Fibroblast of the conjunctiva (primary cell): ENCODE measurements around the gene EPS8L2.
"Not testable (repeated sequence)": the region's sequence is repeated elsewhere in the genome, so short reads cannot be mapped to it uniquely, and the experiment has no call there.

Source experiments
- DNase-seq: peaks from one replicate; pipeline ENCODE4 v3.0.0-alpha.2; 2010; ENCODE audit warnings: low read depth

Gene EPS8L2

DNA sequence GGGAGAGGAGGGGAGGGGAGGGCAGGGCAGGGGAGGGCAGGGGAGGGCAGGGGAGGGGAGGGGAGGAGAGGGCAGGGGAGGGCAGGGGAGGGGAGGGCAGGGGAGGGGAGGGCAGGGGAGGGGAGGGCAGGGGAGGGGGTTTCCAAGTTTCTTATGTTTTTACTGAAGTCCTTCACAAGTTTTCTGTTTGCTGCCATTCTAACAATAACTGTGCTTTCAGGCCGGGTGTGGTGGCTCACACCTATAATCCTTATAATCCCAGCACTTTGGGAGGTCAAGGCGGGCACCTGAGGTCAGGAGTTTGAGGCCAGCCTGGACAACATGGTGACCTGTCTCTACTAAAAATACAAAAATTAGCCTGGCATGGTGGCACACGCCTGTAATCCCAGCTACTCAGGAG is 15.8 kb upstream of the EPS8L2 start:
- DNase-seq, result not testable (repeated sequence)

DNA sequence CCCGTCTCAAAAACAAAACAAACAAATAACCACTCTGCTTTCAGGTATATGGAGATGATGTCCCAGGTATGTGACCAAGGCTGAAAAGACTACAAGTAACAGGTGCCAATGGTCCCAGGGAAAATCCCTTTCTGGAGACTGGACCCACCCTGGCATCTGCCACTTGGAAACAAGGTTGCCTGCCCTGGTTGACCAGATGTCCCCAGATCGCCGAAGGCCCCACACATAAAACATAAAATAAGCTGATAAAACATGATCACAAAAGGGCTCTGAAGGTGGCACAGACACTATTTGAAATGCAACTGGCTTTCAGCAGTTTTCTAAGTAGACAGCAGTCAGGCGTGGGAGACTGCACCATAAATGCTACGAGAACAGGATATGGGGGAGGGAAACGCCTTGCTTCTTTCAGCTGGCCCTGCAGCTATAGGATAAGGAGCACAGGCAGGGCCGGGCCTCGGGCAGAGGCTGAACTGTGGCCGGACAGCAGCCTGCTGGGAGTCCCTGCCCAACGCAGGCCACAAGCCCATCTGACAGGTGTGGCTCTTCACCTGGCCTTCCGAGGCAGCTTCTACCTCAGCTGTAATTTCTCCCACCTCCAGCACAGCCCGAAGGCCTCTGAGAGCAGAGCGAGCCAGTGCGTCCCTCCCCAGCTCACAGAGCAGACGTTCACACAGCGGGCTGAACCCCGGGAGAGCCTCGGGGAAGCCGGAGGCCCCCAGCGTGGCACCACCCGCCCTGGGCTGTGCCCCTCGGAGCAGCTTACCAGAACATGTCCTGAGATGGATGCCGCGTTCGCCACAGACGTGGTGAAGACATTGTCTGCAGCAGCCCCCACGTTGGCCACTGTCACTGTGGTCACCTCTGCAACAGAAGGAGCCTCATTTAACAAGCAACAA is 15.0 kb upstream of the EPS8L2 start:
- DNase-seq, result no peak

DNA sequence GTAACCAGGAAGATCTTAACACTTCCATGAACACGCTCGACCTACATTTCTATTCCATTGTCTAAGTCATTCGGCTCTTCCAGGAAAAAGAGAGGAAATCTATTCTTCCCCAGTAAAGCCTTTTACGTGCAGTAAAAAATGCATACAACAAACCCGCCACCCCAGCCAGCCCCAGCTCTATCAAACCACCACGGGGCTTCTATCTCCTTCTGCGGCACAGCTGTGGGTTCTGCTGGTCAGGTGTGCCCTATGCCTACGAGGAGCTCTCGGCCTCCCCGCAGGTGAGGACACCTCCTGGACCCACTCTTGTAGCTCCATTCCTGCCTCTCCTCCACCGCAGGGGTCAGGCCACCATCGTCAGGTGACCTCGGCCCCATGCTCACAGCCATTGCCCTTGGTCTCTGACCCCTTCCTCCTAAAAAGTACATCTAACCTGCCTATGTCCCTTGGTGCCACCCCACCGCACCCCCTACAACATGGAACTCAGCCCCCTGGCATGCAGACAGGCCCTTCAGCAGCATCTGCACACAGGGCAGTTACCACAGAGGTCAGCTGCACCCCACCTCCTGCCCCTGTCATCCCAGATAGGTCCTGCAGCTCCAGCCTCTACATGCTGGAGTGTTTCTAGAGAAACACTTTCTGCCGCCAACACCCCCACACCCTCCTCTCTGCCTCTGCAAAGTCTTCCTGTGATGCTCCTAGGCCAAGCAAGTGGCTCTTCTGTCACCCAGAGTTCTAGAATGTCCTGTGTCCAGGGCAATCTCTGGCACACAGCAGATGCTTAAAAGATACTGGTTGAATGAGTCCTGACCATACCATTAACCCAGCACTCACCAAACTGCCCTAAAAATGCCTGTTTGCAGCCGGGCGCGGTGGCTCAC is 14.1 kb upstream of the EPS8L2 start:
- no peak for DNase-seq

DNA sequence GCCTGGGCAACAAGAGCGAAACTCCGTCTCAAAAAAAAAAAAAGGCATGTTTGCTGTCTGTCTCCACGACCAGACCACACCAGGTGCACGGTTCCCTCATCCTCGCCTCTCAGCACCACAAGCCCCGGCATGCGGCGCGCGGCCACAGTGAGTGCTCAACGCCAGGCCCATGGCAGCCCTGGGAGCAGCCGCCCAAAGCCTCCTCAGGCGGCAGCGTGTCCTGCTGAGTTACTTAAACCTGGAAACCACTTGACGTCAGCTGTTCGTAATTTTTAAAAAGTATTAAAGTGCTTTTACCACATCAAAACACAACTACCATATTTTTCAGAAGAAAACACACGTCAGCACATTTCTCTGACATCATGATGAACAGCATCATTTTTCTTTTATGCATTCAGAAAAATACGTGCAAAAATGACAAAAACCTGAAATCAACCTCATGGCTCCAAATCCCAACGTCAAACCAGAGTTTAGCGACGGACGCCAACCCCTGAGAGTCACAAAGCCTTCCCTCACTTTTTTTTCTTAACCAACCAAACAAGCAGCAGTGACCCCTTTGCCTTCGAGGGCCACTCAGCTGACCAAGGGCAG is 13.1 kb upstream of the EPS8L2 start:
- DNase-seq, result no peak

DNA sequence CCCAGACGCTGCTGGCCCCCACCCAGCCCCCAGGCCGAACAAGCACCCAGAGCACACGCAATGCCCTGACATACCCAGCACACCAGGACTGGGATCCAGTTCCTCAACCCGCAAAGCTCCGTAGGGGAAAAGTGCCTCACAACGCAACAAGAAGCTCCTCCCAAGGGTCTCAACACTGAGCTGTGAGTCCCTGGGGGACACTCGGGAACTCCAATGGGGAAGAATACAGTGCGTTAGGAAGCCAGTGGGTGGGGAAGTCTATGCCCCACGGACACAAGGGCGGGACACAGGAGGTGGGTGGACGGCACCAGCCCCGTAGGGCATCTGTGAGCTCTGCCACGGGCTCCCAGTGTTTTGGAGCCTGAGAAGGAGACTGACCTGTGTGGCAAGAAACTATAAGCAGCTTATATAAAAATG is 12.6 kb upstream of the EPS8L2 start:
- DNase-seq, result peak; percentile 24

DNA sequence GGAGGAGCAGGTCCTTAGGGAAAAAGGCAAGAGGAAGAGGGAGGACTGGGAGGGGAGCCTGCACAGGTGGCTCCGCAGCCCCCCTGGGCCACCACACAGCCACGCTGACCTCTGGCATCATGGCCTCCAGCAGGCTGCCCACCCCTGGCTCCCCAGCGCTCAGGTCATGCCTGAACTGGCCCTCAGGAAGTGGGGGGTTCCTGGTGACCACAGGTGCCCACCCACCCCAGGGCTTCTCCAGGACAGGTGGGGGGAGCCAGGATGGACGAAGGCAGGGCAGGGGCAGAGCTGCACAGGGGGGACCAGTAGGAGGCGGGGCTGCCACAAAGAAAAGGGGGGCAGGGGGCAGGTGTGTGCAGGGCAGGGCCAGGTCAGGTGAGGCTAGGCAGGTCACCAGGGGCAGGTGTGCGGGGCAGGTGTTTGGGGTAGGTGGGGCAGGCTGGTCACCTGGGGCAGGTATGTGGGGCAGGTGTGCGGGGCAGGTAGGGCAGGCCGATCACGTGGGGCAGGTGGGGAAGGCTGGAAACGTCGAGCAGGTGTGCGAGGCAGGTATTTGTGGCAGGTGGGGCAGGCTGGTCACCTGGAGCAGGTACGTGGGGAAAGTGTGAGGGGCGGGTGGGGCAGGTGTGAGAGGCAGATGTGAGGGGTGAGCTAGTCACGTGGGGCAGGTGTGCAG is 12.0 kb upstream of the EPS8L2 start:
- DNase-seq, result no peak

DNA sequence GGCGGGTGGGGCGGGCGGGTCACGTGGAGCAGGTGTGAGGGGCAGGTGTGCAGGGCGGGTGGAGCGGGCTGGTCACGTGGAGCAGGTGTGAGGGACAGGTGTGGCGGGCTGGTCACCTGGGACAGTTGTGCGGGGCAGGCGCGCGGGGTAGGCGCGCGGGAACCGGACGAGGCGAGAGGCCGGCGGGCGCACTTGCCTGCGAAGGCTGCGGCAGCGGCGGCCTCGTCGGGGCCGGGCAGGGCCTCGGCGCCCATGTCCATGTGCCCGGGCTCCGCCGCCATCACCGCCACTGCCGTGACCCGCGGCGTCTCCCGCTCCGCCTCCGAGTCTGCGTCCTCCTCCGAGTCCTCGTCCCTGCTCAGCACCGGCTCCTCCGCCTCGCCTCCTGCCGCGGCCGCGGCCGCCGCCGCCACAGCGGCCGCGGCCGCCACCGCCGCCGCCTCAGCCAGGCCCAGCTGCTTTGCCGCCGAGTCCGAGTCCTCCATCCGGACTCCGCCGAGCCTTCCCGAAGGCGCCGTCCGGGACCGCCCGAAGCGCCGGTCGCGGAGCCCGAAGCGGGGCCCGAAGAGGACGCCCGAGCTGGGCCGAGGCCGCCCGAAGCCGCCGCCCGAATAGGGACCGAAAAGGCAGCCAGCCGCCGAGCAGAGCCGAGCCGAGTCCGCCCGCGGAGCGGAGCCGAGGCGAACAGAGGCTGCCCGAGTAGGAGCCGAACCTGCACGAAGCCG is 11.3 kb upstream of the EPS8L2 start, which contains the start of gene DEAF1:
Gene DEAF1 (minus strand): TSS at position 660 of the 725 bp plus-strand sequence. CDS start 175 bp downstream, at position 485.
- peak; percentile 97 for DNase-seq

DNA sequence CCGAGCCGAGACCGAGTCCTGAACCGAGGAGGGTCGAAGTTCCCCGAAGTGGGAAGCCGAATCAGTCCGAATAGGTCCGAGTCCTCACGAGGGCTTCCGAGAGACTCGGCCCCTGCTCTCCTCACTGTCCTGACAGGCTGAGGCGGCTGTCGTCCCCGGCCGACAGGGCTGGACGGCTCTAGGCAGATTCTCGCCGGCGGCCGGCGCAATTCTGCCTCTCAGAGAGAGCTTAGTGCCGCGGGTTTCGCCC is 10.8 kb upstream of the EPS8L2 start:
- no peak for DNase-seq

DNA sequence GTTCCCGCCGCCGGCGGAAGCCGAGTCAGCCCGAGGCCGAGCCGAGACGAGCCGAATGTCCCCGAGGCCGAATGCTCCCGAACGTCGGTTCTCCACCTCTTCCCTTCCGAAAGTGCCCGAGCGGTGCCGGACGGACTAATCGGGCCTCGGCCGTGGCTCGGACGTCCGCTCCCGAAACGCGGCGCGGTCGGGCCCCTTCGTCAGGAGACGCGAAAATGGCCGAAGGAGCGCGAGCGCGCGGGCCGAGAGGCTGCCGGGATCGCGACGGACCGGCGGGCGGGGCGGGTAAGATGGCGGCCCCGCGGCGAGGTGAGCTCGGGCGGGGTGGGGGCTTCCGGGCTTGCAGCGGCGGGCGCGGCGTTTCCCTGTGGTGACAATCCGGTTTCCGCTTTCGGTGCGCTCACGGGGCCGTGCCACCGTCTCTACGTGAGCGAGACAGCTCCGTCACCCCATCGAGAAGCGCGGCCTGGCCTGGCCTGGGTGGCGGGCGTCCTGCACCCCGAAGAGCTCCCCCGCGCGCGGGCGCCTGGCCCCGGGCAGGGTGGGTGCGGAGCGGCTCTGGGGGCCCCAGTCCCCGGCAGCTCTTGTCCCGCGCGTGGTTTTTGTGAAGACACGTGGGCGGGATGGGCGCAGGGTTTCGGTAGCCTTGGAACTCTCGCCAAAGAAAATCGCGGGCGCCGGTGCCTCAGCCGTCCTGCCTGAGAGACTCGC is 10.3 kb upstream of the EPS8L2 start, which contains the start of gene TMEM80:
Gene TMEM80 (plus strand): TSS at position 279 of the 711 bp plus-strand sequence. CDS start 12 bp downstream, at position 291.
- peak; percentile 96 for DNase-seq

DNA sequence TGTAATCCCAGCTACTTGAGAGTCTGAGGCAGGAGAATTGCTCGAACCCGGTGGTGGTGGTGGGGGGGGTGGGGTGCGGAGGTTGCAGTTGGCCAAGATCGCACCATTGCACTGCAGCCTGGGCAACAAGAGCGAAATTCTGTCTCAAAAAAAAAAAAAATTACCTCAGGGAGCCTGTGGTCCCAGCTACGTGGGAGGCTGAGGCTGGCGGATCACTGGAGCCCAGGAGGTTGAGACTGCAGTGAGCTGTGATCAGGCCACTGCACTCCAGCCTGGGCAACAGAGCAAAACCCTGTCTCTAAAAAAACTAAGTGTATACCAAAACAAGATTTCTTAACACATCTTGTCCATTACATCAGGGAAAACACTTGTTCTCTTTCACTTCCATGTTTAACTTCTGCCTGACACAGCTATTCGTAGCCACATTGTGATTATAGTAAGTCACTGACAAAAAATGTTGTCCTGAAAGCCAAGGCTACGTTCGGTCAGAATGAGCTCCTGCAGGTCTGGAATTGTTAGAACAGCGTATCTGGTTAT is 9.0 kb upstream of the EPS8L2 start:
- DNase-seq, result peak; percentile 70

DNA sequence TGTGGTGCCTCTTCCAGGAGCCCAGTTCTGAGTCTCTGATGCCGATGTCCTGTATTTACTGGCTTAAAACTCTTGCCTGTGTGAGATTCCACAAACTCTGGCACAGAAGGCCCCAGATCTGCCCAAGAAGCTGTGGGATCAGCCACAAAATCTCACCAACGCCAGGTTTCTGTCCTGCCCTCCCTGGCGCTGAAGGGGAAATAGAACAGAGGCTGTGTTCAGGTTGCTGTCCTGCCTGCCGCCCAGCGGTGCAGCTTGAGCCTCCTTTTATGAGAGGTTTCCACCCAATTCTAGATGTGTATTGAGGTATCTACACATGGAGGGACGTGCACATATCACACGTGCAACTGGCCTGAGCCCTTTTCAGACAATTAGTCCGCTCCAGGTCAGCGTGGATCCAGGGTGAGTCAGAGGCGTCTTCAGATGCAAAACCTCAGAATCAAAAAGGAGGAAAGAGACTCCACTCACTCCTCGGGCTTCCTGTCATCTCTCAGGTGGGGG is 8.2 kb upstream of the EPS8L2 start:
- no peak for DNase-seq

DNA sequence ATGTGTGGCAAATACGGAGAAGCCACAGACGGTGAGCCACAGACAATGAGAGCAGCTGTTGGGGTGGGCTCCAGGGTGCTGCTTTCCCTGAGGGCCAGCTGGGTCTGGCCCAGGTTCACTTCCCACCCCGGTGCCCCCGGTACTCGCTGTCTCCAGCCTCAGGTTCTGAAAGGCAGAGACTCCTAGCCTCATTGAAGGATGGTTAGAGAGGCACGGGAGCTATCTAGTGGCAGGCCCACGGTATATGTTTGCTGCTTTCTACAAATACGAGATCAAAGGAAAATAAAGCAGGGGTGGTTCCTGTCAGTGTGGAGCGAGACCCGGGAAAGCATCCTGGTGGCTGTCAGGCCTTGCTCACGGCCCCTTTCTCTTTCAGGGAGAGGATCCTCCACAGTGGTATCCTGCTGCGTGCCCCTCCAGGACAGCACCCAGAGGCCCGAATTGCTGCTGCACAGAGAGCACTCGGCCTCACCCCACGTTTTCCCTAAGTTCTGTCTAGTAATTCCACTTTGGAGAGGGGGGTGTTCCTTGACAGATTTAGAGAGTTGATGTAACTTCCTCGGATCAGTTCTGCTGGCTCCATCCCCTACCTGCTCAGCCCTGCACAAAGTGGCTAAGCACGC is 7.4 kb upstream of the EPS8L2 start:
- no peak for DNase-seq

DNA sequence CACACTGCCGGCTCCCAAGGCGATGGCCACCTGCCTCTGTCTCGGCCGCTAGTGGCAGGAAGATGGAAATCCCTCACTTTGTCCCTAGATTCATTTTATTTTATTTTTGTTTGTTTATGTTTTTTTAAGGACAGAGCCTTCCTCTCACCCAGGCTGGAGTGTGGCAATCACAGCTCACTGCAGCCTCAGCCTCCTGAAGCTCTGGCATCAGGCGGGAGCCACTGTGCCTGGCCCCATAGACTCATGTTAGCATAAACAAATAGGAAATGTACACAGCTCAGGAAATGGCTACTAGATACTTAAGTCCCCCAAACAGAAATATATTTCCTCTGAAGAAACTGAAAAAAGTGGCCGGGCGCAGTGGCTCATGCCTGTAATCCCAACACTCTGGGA is 6.9 kb upstream of the EPS8L2 start:
- no peak for DNase-seq

DNA sequence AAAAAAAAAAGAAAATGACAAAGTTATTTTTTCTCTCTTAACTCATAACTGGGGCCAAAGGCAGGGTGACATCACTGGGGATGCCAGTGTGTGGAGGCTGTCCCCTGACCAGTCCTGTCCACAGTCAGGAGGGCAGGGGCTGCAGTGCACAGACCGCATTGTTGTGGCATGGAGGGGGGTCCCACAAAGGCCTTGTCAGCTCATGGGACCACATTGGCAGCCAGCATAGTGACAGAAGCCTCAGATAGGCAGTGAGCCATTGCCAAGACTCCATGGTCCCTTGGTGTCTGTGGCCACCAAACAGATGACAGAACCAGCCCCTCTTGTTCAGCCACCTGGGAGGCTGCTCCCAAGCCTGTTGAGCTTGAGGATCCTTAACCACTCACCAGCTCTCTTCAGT is 6.3 kb upstream of the EPS8L2 start:
- DNase-seq, result no peak

DNA sequence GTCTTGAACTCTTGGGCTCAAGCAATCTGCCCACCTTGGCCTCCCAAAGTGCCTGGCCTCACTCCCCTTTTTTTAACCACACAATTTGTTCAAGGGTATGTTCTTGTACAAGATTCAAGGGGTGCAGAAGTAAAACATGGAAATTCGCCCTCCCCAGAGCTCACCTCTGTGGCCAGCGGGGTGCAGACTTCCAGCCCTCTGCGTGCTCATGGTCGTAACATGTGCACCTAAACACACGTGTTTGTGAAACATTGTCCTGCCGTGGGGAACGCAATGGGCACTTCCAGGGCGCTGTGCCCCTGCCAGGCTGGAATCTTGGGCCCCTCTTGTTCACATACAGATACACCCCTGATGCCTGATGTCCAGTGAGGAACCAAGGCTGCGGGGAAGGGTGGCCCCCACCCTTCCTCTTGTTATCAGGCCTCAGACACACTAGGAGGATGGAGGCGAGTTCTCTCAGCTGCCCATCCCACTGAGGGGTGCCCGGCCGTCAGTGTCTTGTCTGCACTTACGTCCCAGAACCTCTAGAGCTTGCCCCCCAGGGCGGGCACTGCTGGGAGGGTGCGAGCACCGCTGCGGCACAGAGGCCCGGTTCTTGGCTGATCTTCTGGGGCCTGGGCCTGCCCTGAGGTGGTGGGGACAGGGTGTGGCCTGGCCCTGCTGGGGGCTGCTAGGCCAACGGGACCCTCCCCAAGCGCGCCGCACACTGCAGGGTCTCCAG is 4.1 kb upstream of the EPS8L2 start:
- no peak for DNase-seq

DNA sequence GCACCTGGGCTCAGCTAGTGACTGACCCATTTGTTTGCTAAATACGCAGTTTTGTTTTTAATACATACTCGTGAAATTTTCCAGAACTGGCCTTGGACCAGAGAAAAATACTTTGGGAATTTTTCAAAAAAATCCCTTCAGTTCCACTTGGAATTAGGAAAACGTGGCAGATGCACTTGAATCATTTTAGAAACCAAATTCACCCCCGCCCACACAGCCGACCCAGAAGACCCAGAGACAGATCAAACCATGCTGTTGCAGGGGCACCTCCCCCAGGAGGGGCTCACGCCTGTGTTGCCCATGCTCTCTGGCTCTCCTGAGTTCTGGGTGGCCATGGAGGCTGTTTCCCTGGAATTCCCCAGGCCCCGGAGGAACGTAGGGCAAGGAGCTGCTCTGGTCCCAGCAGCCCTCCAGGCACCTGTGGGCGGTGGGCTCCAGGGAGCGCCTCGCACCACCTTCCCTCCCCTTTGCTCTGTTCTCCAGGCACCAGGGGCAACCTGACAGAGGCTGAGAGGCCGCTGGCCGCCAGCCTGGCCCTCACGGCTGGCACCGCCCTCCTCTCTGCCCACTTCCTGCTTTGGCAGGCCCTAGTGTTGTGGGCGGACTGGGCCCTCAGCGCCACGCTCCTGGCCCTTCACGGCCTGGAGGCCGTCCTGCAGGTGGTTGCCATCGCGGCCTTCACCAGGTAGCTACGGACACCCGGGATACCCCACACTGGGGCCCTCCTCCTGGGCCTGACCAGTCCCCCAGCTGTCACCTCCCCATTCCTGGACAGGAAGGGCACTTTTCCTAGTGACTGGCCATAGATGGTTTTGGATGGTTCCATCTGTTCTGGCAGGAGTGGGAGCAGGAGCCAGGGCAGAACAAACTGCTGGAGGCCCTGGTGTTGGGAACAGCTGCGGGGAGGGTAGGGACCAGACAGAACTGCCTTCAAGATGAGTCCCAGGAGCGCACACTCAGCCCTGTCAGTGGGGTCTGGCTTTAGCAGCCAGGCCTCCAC is 3.3 kb upstream of the EPS8L2 start:
- no peak for DNase-seq

DNA sequence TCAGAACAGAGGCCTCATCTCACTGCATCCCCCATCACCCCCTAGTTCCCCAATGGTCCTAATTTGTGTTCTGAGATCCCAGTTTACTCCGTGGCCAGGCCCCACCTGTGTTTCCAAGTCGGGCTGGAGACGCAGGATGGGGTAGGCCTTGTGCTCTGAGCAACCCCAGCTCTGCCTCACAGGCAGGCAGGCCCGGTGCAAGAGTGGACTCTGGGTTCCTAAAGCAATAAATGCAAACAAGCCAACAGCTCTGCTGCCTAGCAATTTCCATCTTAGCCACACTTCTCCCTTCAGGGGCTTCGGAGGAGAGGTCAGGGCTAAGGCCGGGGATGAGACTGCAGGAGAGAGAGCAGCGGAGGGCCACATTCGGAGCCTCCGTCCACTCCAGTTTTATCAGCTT is 2.5 kb upstream of the EPS8L2 start:
- no peak for DNase-seq

DNA sequence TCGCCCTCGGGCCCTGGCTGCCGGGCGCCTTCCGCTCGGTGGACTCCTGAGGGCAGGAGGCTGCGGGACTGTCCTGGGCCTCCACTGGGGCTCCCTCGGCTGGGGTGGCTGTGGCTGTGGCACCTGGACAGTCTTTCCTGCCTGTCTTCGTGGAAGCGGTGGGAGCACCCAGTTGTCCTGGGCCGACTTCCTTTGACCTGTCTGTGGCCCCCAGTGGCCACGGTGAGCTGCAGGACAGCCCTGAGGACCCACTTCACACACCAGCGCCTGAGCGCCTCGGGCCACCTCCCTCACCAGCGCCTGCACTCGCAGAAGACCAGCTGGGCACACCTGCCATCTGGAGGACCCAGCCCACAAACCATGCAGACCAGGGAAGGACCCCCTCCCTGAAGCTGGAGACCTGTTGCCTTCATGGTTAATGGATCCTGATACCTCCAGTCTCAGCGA is 1.8 kb upstream of the EPS8L2 start:
- no peak for DNase-seq
